ENCODE data around the gene BDH1.
"Not testable (repeated sequence)": the region's sequence is repeated elsewhere in the genome, so short reads cannot be mapped to it uniquely, and the experiment has no call there.

BDH1 gene

GRCh38 chr3:197577366-197578074 is 21.8 kb upstream of the BDH1 start:
- DNase-seq (ENCODE audit: low spot score): no peak

- DNase-seq (ENCODE audit: low spot score): no peak
These were observed 21.1 kb upstream of the BDH1 start for GRCh38 chr3:197576838-197577237.

- DNase-seq (ENCODE audit: low spot score): no peak
These were observed 19.6 kb upstream of the BDH1 start for GRCh38 chr3:197575362-197575761.

- not testable (repeated sequence) for DNase-seq (ENCODE audit: low spot score)
These were observed 18.7 kb upstream of the BDH1 start for GRCh38 chr3:197574396-197574991.

GRCh38 chr3:197573048-197573767 is 17.4 kb upstream of the BDH1 start:
- no peak for DNase-seq (ENCODE audit: low spot score)

GRCh38 chr3:197571880-197572172 is 16.1 kb upstream of the BDH1 start:
- not testable (repeated sequence) for DNase-seq (ENCODE audit: low spot score)

- not testable (repeated sequence) for DNase-seq (ENCODE audit: low spot score)
These were observed 15.5 kb upstream of the BDH1 start for GRCh38 chr3:197571074-197571879.

- DNase-seq (ENCODE audit: low spot score): not testable (repeated sequence)
These were observed 13.7 kb upstream of the BDH1 start for GRCh38 chr3:197569433-197569832.

GRCh38 chr3:197567904-197568681 is 12.3 kb upstream of the BDH1 start:
- DNase-seq (ENCODE audit: low spot score): no peak

GRCh38 chr3:197566155-197566554 is 10.4 kb upstream of the BDH1 start:
- not testable (repeated sequence) for DNase-seq (ENCODE audit: low spot score)

GRCh38 chr3:197564097-197564843 is 8.5 kb upstream of the BDH1 start:
- no peak for DNase-seq (ENCODE audit: low spot score)

GRCh38 chr3:197562398-197563251 is 6.9 kb upstream of the BDH1 start:
- DNase-seq (ENCODE audit: low spot score): no peak

- DNase-seq (ENCODE audit: low spot score): no peak
These were observed 6.2 kb upstream of the BDH1 start for GRCh38 chr3:197561926-197562325.

- no peak for DNase-seq (ENCODE audit: low spot score)
These were observed 3.9 kb upstream of the BDH1 start for GRCh38 chr3:197559651-197560050.

- DNase-seq (ENCODE audit: low spot score): peak; percentile 92
These were observed 1.0 kb downstream of the BDH1 start for GRCh38 chr3:197554562-197555280.

- no peak for DNase-seq (ENCODE audit: low spot score)
These were observed 1.6 kb downstream of the BDH1 start for GRCh38 chr3:197554196-197554561.

GRCh38 chr3:197552198-197552597 is 3.6 kb downstream of the BDH1 start:
- no peak for DNase-seq (ENCODE audit: low spot score)

GRCh38 chr3:197550489-197550888 is 5.3 kb downstream of the BDH1 start:
- no peak for DNase-seq (ENCODE audit: low spot score)

GRCh38 chr3:197549261-197549885 is 6.4 kb downstream of the BDH1 start:
- DNase-seq (ENCODE audit: low spot score): no peak

All from CD4-positive, alpha-beta T cell treated with Interleukin-6 at 100 ng/mL for 8 hours (primary cell).